HEK293 (cell line): ENCODE results near the gene TRIM44.
A peak's percentile ranks its signal among the peaks of the same experiment; 100 is the strongest.

Experiments used
- CTCF ChIA-PET: fragments of 350-600 bp; formaldehyde crosslinking; extraction: SDS; loops from one replicate; lab custom pipeline; 2021; ENCODE audit warnings: antibody characterized with exemption; lab: Yijun Ruan, JAX
- POLR2A ChIA-PET: fragments of 300-600 bp; formaldehyde crosslinking; extraction: SDS; loops from one replicate; lab custom pipeline; 2020; ENCODE audit warnings: antibody characterized with exemption, inconsistent platforms; lab: Yijun Ruan, JAX
- H3K27ac ChIP-seq: fragments of 200-500 bp; sonication (Bioruptor generic); 2 replicates; pipeline ENCODE4 v1.5.1; 2014; ENCODE audit warnings: low read depth, low read length, control low read depth, inconsistent platforms; ENCODE audit errors: extremely low read depth
- H3K36me3 ChIP-seq, 2 experiments: fragments of 200-500 bp in 1 of 2; sonication (Bioruptor generic) in 1 of 2; 1 replicate in 1 of 2; 2 replicates in 1 of 2; pipeline ENCODE4 v1.5.1; 2014 to 2017; ENCODE audit warnings: inconsistent platforms in 2 of 2, low read length in 2 of 2; ENCODE audit not compliant: control insufficient read depth in 2 of 2, insufficient read depth in 1 of 2
- H3K4me1 ChIP-seq: fragments of 200-500 bp; sonication (Bioruptor generic); 2 replicates; pipeline ENCODE4 v1.5.1; 2014; ENCODE audit warnings: mild to moderate bottlenecking, low read length, inconsistent platforms; ENCODE audit not compliant: control insufficient read depth, insufficient read depth
- H3K4me3 ChIP-seq: 2 replicates; pipeline ENCODE4 v1.5.1; 2011; ENCODE audit warnings: low read depth, mild to moderate bottlenecking, control low read depth, low read length, moderate library complexity
- H3K9me3 ChIP-seq: fragments of 200-500 bp; sonication (Bioruptor generic); 2 replicates; pipeline ENCODE4 v1.5.1; 2014; ENCODE audit warnings: low read depth, low read length, inconsistent platforms; ENCODE audit not compliant: control insufficient read depth, insufficient read depth
- BCL11A ChIP-seq: fragments of 450-650 bp; formaldehyde crosslinking; IDR thresholded peaks from 2 replicates; pipeline ENCODE4 v1.5.1; 2016; ENCODE audit warnings: low read depth, missing biosample characterization, missing genetic modification characterization
- GLI2 ChIP-seq: fragments of 450-650 bp; formaldehyde crosslinking; IDR thresholded peaks from 2 replicates; pipeline ENCODE4; 2017; ENCODE audit warnings: missing biosample characterization, missing genetic modification characterization, low read depth, borderline replicate concordance
- GLIS1 ChIP-seq: fragments of 450-650 bp; formaldehyde crosslinking; IDR thresholded peaks from 2 replicates; pipeline ENCODE4 v1.5.1; 2016; ENCODE audit warnings: missing biosample characterization, missing genetic modification characterization
- HOXC10 ChIP-seq: sonication (generic); formaldehyde crosslinking; IDR thresholded peaks from 2 replicates; pipeline ENCODE4 v1.8.1; 2023; ENCODE audit warnings: mild to moderate bottlenecking, missing genetic modification reagents
- IKZF3 ChIP-seq: fragments of 450-650 bp; IDR thresholded peaks from 2 replicates; pipeline ENCODE4 v1.5.0; 2018; ENCODE audit warnings: missing biosample characterization, mild to moderate bottlenecking, missing genetic modification characterization, moderate library complexity
- KLF10 ChIP-seq: fragments of 450-650 bp; IDR thresholded peaks from 2 replicates; pipeline ENCODE4 v1.5.1; 2018; ENCODE audit warnings: missing biosample characterization, mild to moderate bottlenecking, missing genetic modification characterization
- KLF16 ChIP-seq: fragments of 450-650 bp; formaldehyde crosslinking; IDR thresholded peaks from 2 replicates; pipeline ENCODE4 v1.5.1; 2017; ENCODE audit warnings: missing biosample characterization, missing genetic modification characterization
- MYNN ChIP-seq: fragments of 450-650 bp; formaldehyde crosslinking; IDR thresholded peaks from 2 replicates; pipeline ENCODE4 v1.5.1; 2016; ENCODE audit warnings: missing biosample characterization, missing genetic modification characterization, borderline replicate concordance
- OSR2 ChIP-seq: fragments of 450-650 bp; formaldehyde crosslinking; IDR thresholded peaks from 2 replicates; pipeline ENCODE4 v1.5.1; 2016; ENCODE audit warnings: missing biosample characterization, missing genetic modification characterization
- ZFHX2 ChIP-seq: fragments of 450-650 bp; formaldehyde crosslinking; conservative IDR thresholded peaks from 2 replicates; pipeline ENCODE4 v1.5.1; 2016; ENCODE audit warnings: missing biosample characterization, missing genetic modification characterization
- ZNF112 ChIP-seq: fragments of 450-650 bp; formaldehyde crosslinking; IDR thresholded peaks from 2 replicates; pipeline ENCODE4 v1.5.0; 2017; ENCODE audit warnings: missing biosample characterization, missing genetic modification characterization
- ZNF155 ChIP-seq: fragments of 450-650 bp; formaldehyde crosslinking; IDR thresholded peaks from 2 replicates; pipeline ENCODE4 v1.5.1; 2016; ENCODE audit warnings: missing biosample characterization, missing genetic modification characterization
- ZNF214 ChIP-seq: fragments of 450-650 bp; formaldehyde crosslinking; IDR thresholded peaks from 2 replicates; pipeline ENCODE4 v1.5.1; 2017; ENCODE audit warnings: missing biosample characterization, mild to moderate bottlenecking, missing genetic modification characterization, borderline replicate concordance
- ZNF311 ChIP-seq: fragments of 450-650 bp; formaldehyde crosslinking; IDR thresholded peaks from 2 replicates; pipeline ENCODE4 v1.5.1; 2017; ENCODE audit warnings: missing biosample characterization, missing genetic modification characterization, borderline replicate concordance
- ZNF362 ChIP-seq: fragments of 450-650 bp; formaldehyde crosslinking; IDR thresholded peaks from 2 replicates; pipeline ENCODE4 v1.5.1; 2016; ENCODE audit warnings: missing biosample characterization, missing genetic modification characterization
- ZNF394 ChIP-seq: fragments of 450-650 bp; formaldehyde crosslinking; IDR thresholded peaks from 2 replicates; pipeline ENCODE4 v1.5.1; 2016; ENCODE audit warnings: missing biosample characterization, missing genetic modification characterization, mild to moderate bottlenecking, moderate library complexity, borderline replicate concordance
- ZNF514 ChIP-seq: fragments of 450-650 bp; formaldehyde crosslinking; IDR thresholded peaks from 2 replicates; pipeline ENCODE4 v1.5.1; 2016; ENCODE audit warnings: missing biosample characterization, missing genetic modification characterization
- ZNF521 ChIP-seq: fragments of 450-650 bp; formaldehyde crosslinking; IDR thresholded peaks from 2 replicates; pipeline ENCODE4 v1.5.1; 2017; ENCODE audit warnings: missing biosample characterization, mild to moderate bottlenecking, missing genetic modification characterization
- ZNF561 ChIP-seq: fragments of 450-650 bp; IDR thresholded peaks from 2 replicates; pipeline ENCODE4 v1.5.1; 2018; ENCODE audit warnings: missing biosample characterization, missing genetic modification characterization, borderline replicate concordance
- ZNF600 ChIP-seq: fragments of 450-650 bp; formaldehyde crosslinking; IDR thresholded peaks from 2 replicates; pipeline ENCODE4 v1.5.1; 2016; ENCODE audit warnings: missing biosample characterization, missing genetic modification characterization
- ZNF623 ChIP-seq: fragments of 450-650 bp; formaldehyde crosslinking; IDR thresholded peaks from 2 replicates; pipeline ENCODE4 v1.5.1; 2016; ENCODE audit warnings: missing biosample characterization, missing genetic modification characterization
- ZNF624 ChIP-seq: fragments of 450-650 bp; formaldehyde crosslinking; IDR thresholded peaks from 2 replicates; pipeline ENCODE4 v1.5.1; 2017; ENCODE audit warnings: missing biosample characterization, missing genetic modification characterization
- ZNF629 ChIP-seq: fragments of 450-650 bp; formaldehyde crosslinking; IDR thresholded peaks from 2 replicates; pipeline ENCODE4 v1.5.1; 2017; ENCODE audit warnings: missing biosample characterization, missing genetic modification characterization
- ZNF747 ChIP-seq: fragments of 450-650 bp; formaldehyde crosslinking; IDR thresholded peaks from 2 replicates; pipeline ENCODE4 v1.5.1; 2016; ENCODE audit warnings: missing biosample characterization, missing genetic modification characterization
- ZNF843 ChIP-seq: fragments of 450-650 bp; formaldehyde crosslinking; IDR thresholded peaks from 2 replicates; pipeline ENCODE4 v1.5.1; 2016; ENCODE audit warnings: missing biosample characterization, missing genetic modification characterization
- TF ChIP-seq, protein P1 (sequence below): fragments of 450-650 bp; formaldehyde crosslinking; IDR thresholded peaks from 2 replicates; pipeline ENCODE4 v1.5.1; 2016; ENCODE audit warnings: missing biosample characterization, missing genetic modification characterization
- TF ChIP-seq, protein P2 (sequence below): fragments of 450-650 bp; formaldehyde crosslinking; IDR thresholded peaks from 2 replicates; pipeline ENCODE4 v1.5.1; 2016; ENCODE audit warnings: missing biosample characterization, missing genetic modification characterization
- TF ChIP-seq, protein P3 (sequence below): fragments of 450-650 bp; formaldehyde crosslinking; IDR thresholded peaks from 2 replicates; pipeline ENCODE4 v1.5.1; 2016; ENCODE audit warnings: missing biosample characterization, missing genetic modification characterization, low read depth

TRIM44 gene

GRCh38 chr11:35620795-35621194 lies 41.8 kb upstream of the TRIM44 start:
- no peaks in the 10 kb centered on the region for H3K9me3 ChIP-seq
- ChIA-PET CTCF (interaction anchor here (0.7 to 1.1 kb wide), 2 partner anchors 201 to 203 kb away, joined by 3 to 5 read pairs; no protein-coding TSS in a partner anchor), POLR2A (no interaction called here)
- TF ChIP-seq, protein P1, sequence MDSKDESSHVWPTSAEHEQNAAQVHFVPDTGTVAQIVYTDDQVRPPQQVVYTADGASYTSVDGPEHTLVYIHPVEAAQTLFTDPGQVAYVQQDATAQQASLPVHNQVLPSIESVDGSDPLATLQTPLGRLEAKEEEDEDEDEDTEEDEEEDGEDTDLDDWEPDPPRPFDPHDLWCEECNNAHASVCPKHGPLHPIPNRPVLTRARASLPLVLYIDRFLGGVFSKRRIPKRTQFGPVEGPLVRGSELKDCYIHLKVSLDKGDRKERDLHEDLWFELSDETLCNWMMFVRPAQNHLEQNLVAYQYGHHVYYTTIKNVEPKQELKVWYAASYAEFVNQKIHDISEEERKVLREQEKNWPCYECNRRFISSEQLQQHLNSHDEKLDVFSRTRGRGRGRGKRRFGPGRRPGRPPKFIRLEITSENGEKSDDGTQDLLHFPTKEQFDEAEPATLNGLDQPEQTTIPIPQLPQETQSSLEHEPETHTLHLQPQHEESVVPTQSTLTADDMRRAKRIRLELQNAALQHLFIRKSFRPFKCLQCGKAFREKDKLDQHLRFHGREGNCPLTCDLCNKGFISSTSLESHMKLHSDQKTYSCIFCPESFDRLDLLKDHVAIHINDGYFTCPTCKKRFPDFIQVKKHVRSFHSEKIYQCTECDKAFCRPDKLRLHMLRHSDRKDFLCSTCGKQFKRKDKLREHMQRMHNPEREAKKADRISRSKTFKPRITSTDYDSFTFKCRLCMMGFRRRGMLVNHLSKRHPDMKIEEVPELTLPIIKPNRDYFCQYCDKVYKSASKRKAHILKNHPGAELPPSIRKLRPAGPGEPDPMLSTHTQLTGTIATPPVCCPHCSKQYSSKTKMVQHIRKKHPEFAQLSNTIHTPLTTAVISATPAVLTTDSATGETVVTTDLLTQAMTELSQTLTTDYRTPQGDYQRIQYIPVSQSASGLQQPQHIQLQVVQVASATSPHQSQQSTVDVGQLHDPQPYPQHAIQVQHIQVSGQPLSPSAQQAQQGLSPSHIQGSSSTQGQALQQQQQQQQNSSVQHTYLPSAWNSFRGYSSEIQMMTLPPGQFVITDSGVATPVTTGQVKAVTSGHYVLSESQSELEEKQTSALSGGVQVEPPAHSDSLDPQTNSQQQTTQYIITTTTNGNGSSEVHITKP (tag by site-specific recombination) = 0 out of 2 replicates have a peak, but pooled peaks have one; percentile 8
- TF ChIP-seq ZNF112 (tag by site-specific recombination) = no peak
- H3K4me3 ChIP-seq = peak overlapping the region; percentile 63; the same call in 1 of the 2 replicates
- H3K36me3 ChIP-seq = no peaks in the 10 kb centered on the region
- no peak overlapping the region for H3K27ac ChIP-seq
- H3K4me1 ChIP-seq = peaks cover 2% of the 10 kb centered on the region

GRCh38 chr11:35621620-35622019 lies 41.0 kb upstream of the TRIM44 start:
- H3K36me3 ChIP-seq = no peaks in the 10 kb centered on the region
- H3K4me1 ChIP-seq = no peaks in the 10 kb centered on the region; the same call in 1 of the 2 replicates
- H3K9me3 ChIP-seq = no peaks in the 10 kb centered on the region
- H3K4me3 ChIP-seq = no peak overlapping the region
- CTCF ChIA-PET = interaction anchor here (1.1 kb wide), 1 partner anchor 200 kb away, joined by 5 read pairs; no protein-coding TSS in a partner anchor
- POLR2A ChIA-PET = no interaction called here
- no peak overlapping the region for H3K27ac ChIP-seq
- TF ChIP-seq ZNF624 (tag by site-specific recombination) (no peak), KLF16 (tag by site-specific recombination) (0 out of 2 replicates have a peak, but pooled peaks have one; percentile 56), ZNF629 (tag by site-specific recombination) (no peak), ZNF214 (no peak), MYNN (tag by site-specific recombination) (no peak), ZFHX2 (tag by site-specific recombination) (no peak), HOXC10 (CRISPR knock-in tag) (no peak), GLIS1 (tag by site-specific recombination) (peak; percentile 49), GLI2 (tag by site-specific recombination) (peak; percentile 64; the same call in 1 of the 2 replicates), ZNF561 (no peak), ZNF623 (tag by site-specific recombination) (no peak), ZNF521 (no peak), ZNF747 (tag by site-specific recombination) (no peak), BCL11A (tag by site-specific recombination) (no peak), OSR2 (tag by site-specific recombination) (peak; percentile 31; the same call in 1 of the 2 replicates), ZNF394 (tag by site-specific recombination) (no peak), IKZF3 (tag by site-specific recombination) (peak; percentile 46; the same call in 1 of the 2 replicates), ZNF311 (no peak), ZNF362 (tag by site-specific recombination) (no peak), KLF10 (tag by site-specific recombination) (no peak; the same call in 1 of the 2 replicates), ZNF843 (tag by site-specific recombination) (peak; percentile 87), ZNF600 (tag by site-specific recombination) (no peak), ZNF514 (no peak), ZNF155 (no peak)
- TF ChIP-seq, protein P2, sequence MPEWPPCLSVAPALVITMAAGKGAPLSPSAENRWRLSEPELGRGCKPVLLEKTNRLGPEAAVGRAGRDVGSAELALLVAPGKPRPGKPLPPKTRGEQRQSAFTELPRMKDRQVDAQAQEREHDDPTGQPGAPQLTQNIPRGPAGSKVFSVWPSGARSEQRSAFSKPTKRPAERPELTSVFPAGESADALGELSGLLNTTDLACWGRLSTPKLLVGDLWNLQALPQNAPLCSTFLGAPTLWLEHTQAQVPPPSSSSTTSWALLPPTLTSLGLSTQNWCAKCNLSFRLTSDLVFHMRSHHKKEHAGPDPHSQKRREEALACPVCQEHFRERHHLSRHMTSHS (tag by site-specific recombination) = no peak
- TF ChIP-seq, protein P3, sequence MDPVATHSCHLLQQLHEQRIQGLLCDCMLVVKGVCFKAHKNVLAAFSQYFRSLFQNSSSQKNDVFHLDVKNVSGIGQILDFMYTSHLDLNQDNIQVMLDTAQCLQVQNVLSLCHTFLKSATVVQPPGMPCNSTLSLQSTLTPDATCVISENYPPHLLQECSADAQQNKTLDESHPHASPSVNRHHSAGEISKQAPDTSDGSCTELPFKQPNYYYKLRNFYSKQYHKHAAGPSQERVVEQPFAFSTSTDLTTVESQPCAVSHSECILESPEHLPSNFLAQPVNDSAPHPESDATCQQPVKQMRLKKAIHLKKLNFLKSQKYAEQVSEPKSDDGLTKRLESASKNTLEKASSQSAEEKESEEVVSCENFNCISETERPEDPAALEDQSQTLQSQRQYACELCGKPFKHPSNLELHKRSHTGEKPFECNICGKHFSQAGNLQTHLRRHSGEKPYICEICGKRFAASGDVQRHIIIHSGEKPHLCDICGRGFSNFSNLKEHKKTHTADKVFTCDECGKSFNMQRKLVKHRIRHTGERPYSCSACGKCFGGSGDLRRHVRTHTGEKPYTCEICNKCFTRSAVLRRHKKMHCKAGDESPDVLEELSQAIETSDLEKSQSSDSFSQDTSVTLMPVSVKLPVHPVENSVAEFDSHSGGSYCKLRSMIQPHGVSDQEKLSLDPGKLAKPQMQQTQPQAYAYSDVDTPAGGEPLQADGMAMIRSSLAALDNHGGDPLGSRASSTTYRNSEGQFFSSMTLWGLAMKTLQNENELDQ (tag by site-specific recombination) = no peak
